Measurements from ENCODE around the gene F10. TPM values are rescaled to one million over a fixed set of nuclear protein-coding genes. Genes with fewer than 3 reads are reported as not detected.
"Not testable (repeated sequence)": the region's sequence is repeated elsewhere in the genome, so short reads cannot be mapped to it uniquely, and the experiment has no call there.

F10 gene
- total RNA-seq, 1 experiment from 2014 or later = not detected

DNA sequence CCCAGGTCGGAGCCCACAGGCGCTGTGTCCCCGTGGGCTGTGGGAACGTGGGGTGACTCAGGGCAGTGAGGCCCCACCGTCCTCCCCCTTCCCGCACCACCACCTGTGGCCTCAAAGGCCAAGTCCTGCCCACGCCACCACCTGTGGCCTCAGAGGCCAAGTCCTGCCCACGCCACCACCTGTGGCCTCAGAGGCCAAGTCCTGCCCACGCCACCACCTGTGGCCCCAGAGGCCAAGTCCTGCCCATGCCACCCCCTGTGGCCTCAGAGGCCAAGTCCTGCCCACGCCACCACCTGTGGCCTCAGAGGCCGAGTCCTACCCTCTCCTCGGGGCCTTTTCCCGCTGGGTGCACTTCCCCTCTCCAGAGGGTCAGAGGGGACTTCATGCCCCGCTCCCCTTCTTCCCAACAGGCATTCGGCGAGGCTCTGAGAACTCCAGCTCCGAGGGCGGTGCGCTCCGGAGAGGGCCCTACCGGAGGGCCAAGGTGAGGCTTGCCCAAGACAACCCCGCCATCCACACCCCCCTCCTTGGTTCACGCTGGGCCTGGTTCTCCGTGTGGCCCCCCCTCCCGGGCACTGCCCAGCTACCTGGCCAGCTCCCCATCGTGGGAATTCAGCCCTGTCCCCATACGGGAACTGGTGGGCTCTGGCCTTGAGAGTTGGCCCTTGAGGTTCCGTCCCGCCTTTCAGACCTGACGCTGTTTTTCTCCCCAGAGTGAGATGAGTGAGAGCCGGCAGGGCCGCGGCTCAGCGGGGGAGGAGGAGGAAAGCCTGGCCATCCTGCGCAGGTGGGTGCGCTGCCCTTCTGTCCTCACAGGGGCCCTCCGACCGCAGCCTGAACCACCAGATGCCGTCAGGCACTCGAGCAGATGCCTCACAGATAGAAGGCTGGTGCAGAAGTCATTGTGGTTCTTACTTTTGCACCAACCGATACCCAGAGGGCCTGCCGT lies 44.4 kb upstream of the F10 start:
- no peaks in the 10 kb centered on the region for H3K9me3 ChIP-seq (ENCODE audit: low read depth, low read length, poor library complexity, severe bottlenecking)
- ChIA-PET POLR2A (ENCODE audit: low non-redundant PET) (no interaction called here), CTCF (no interaction called here)
- H3K36me3 ChIP-seq (ENCODE audit: insufficient read depth, low read length, poor library complexity, severe bottlenecking) = no peaks in the 10 kb centered on the region
- BruUV-seq (replicated peaks) = no TSS peak
- DNase-seq (ENCODE audit: low spot score) = no peak
- TF ChIP-seq CTCF (conservative IDR thresholded peaks at IDR 0.05; ENCODE audit: low read depth, low read length) (no peak), EZH2 (IDR thresholded peaks at IDR 0.05; ENCODE audit: borderline replicate concordance, low read depth, low read length, poor library complexity, severe bottlenecking) (no peak)
- intact Hi-C loops (cut with micrococcal nuclease; ENCODE audit: unreplicated experiment) = no loop called here
- no peak overlapping the region for H3K27ac ChIP-seq (ENCODE audit: low read depth, low read length, poor library complexity, severe bottlenecking)
- H3K27me3 ChIP-seq (replicated peaks; ENCODE audit: insufficient read depth, low read depth, low read length, poor library complexity) = no peaks in the 10 kb centered on the region
- no peak overlapping the region for H3K4me3 ChIP-seq (ENCODE audit: low read depth, low read length, poor library complexity, severe bottlenecking)
- H3K4me1 ChIP-seq (ENCODE audit: insufficient read depth, low read length, poor library complexity, severe bottlenecking) = no peaks in the 10 kb centered on the region

GRCh38 chr13:113078902-113079780 lies 43.5 kb upstream of the F10 start:
- ChIA-PET CTCF (interaction anchor here (0.7 kb wide), 1 partner anchor 395 kb away, joined by 3 read pairs; no protein-coding TSS in a partner anchor), POLR2A (ENCODE audit: low non-redundant PET) (no interaction called here)
- H3K36me3 ChIP-seq (ENCODE audit: insufficient read depth, low read length, poor library complexity, severe bottlenecking) = no peaks in the 10 kb centered on the region
- TF ChIP-seq CTCF (conservative IDR thresholded peaks at IDR 0.05; ENCODE audit: low read depth, low read length) = no peak
- no peak for TF ChIP-seq EZH2 (IDR thresholded peaks at IDR 0.05; ENCODE audit: borderline replicate concordance, low read depth, low read length, poor library complexity, severe bottlenecking)
- no peak overlapping the region for H3K4me3 ChIP-seq (ENCODE audit: low read depth, low read length, poor library complexity, severe bottlenecking)
- no peak overlapping the region for H3K27ac ChIP-seq (ENCODE audit: low read depth, low read length, poor library complexity, severe bottlenecking)
- peaks cover 4% of the 10 kb centered on the region for H3K4me1 ChIP-seq (ENCODE audit: insufficient read depth, low read length, poor library complexity, severe bottlenecking)
- no peaks in the 10 kb centered on the region for H3K27me3 ChIP-seq (replicated peaks; ENCODE audit: insufficient read depth, low read depth, low read length, poor library complexity)
- intact Hi-C loops (cut with micrococcal nuclease; ENCODE audit: unreplicated experiment) = no loop called here
- no peaks in the 10 kb centered on the region for H3K9me3 ChIP-seq (ENCODE audit: low read depth, low read length, poor library complexity, severe bottlenecking)
- DNase-seq (ENCODE audit: low spot score) = no peak
- no TSS peak for BruUV-seq (replicated peaks)

DNA sequence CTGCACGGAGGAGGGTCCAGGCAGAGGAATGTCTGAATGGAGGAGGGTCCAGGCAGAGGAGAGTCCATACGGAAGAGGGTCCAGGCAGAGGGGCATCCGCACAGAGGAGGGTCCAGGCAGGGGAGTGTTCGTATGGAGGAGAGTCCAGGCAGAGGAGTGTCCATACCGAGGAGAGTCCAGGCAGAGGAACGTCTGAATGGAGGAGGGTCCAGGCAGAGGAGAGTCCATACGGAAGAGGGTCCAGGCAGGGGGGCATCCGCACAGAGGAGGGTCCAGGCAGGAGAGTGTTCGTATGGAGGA lies 42.9 kb upstream of the F10 start:
- H3K27me3 ChIP-seq (replicated peaks; ENCODE audit: insufficient read depth, low read depth, low read length, poor library complexity); BruUV-seq (replicated peaks); H3K9me3 ChIP-seq (ENCODE audit: low read depth, low read length, poor library complexity, severe bottlenecking); H3K36me3 ChIP-seq (ENCODE audit: insufficient read depth, low read length, poor library complexity, severe bottlenecking); CTCF ChIA-PET; intact Hi-C loops (cut with micrococcal nuclease; ENCODE audit: unreplicated experiment); H3K4me1 ChIP-seq (ENCODE audit: insufficient read depth, low read length, poor library complexity, severe bottlenecking); DNase-seq (ENCODE audit: low spot score); H3K27ac ChIP-seq (ENCODE audit: low read depth, low read length, poor library complexity, severe bottlenecking); POLR2A ChIA-PET (ENCODE audit: low non-redundant PET); H3K4me3 ChIP-seq (ENCODE audit: low read depth, low read length, poor library complexity, severe bottlenecking): not testable (repeated sequence)

Data from A673 (cell line).